H1 (cell line): ENCODE measurements around the gene PHLPP1. TPM values are rescaled to one million over a fixed set of nuclear protein-coding genes. Genes with fewer than 3 reads are reported as not detected.

Source experiments
- CTCF ChIA-PET: fragments of 300-600 bp; sonication (Branson Sonifier 250); formaldehyde crosslinking; loops from one replicate; lab custom pipeline; 2021; ENCODE audit not compliant: partially characterized antibody; lab: Charles Lee
- POLR2A ChIA-PET: fragments of 300-600 bp; sonication (Branson Sonifier 250); formaldehyde crosslinking; loops from one replicate; lab custom pipeline; 2021; ENCODE audit warnings: inconsistent platforms; ENCODE audit not compliant: partially characterized antibody; lab: Charles Lee
- DNase-seq, 2 experiments: peaks; one replicate each; pipeline versions ENCODE4 v3.0.0 to v3.0.0-alpha.2; 2010 to 2022; ENCODE audit warnings: low spot score in 2 of 2, low read depth in 1 of 2, mixed read lengths in 1 of 2
- FAIRE-seq: peaks from 2 replicates; lab custom pipeline; 2011; peaks lifted over from hg19 to GRCh38; lab: Jason Lieb, UNC
- H2AFZ ChIP-seq: 2 replicates; pipeline ENCODE4 v1.8.1; 2012; ENCODE audit warnings: low read length, inconsistent platforms
- H2AK5ac ChIP-seq: 2 replicates; pipeline ENCODE4 v1.6.1; 2013; ENCODE audit warnings: low read depth, low read length
- H2BK120ac ChIP-seq: replicated peaks from 2 replicates; pipeline ENCODE3; 2013; ENCODE audit warnings: low read depth, low read length, inconsistent platforms
- H2BK12ac ChIP-seq: 2 replicates; pipeline ENCODE4 v1.6.1; 2013; ENCODE audit warnings: low read depth, low read length
- H2BK15ac ChIP-seq: 2 replicates; pipeline ENCODE4 v1.6.1; 2013; ENCODE audit warnings: low read length
- H2BK20ac ChIP-seq: 2 replicates; pipeline ENCODE4 v1.6.1; 2013; ENCODE audit warnings: low read length
- H2BK5ac ChIP-seq: 2 replicates; pipeline ENCODE4 v1.6.1; 2013; ENCODE audit warnings: low read depth, low read length
- H3K14ac ChIP-seq: 2 replicates; pipeline ENCODE4 v1.6.1; 2013; ENCODE audit warnings: inconsistent platforms; ENCODE audit not compliant: insufficient read length
- H3K18ac ChIP-seq: 2 replicates; pipeline ENCODE4 v1.6.1; 2013; ENCODE audit warnings: low read length; ENCODE audit errors: extremely low read depth
- H3K23ac ChIP-seq: 2 replicates; pipeline ENCODE4 v1.6.1; 2013; ENCODE audit warnings: inconsistent platforms; ENCODE audit not compliant: insufficient read length
- H3K23me2 ChIP-seq: 2 replicates; pipeline ENCODE4 v1.6.1; 2013; ENCODE audit warnings: low read depth, low read length
- H3K27ac ChIP-seq: 2 replicates; pipeline ENCODE4 v1.6.1; 2011; ENCODE audit warnings: low read depth, low read length, inconsistent platforms
- H3K27me3 ChIP-seq, 4 experiments: replicated peaks in 1 of 4; 1 replicate in 1 of 4; 2 replicates in 3 of 4; pipeline versions ENCODE4 v1.6.1 to v1.8.1; 2011 to 2013; ENCODE audit warnings: low read length in 3 of 4, mild to moderate bottlenecking in 3 of 4, inconsistent platforms in 2 of 4, mixed read lengths in 2 of 4, moderate library complexity in 1 of 4; ENCODE audit not compliant: control insufficient read depth in 3 of 4, insufficient read depth in 3 of 4; ENCODE audit errors: extremely low read depth in 1 of 4
- H3K36me3 ChIP-seq, 4 experiments: 2 replicates each; pipeline versions ENCODE4 v1.6.1 to v1.8.1; 2011 to 2013; ENCODE audit warnings: mild to moderate bottlenecking in 4 of 4, low read length in 3 of 4, moderate library complexity in 2 of 4, control low read depth in 1 of 4, inconsistent platforms in 1 of 4; ENCODE audit not compliant: insufficient read depth in 4 of 4, control insufficient read depth in 2 of 4
- H3K4ac ChIP-seq: replicated peaks from 2 replicates; pipeline ENCODE3; 2013; ENCODE audit warnings: low read length, low read depth, mixed read lengths, inconsistent platforms; ENCODE audit not compliant: insufficient read length
- H3K4me1 ChIP-seq, 4 experiments: replicated peaks in 1 of 4; 1 replicate in 1 of 4; 2 replicates in 3 of 4; pipeline versions ENCODE4 v1.6.1 to v1.8.1; 2011 to 2013; ENCODE audit warnings: low read length in 3 of 4, inconsistent platforms in 2 of 4, mixed read lengths in 1 of 4; ENCODE audit not compliant: insufficient read depth in 4 of 4, control insufficient read depth in 3 of 4
- H3K4me2 ChIP-seq, 2 experiments: 2 replicates each; pipeline versions ENCODE4 v1.6.1 to v1.8.1; 2011 to 2013; ENCODE audit warnings: low read depth in 2 of 2, low read length in 2 of 2, control low read depth in 1 of 2, inconsistent platforms in 1 of 2, mild to moderate bottlenecking in 1 of 2; ENCODE audit not compliant: insufficient read depth in 1 of 2
- H3K4me3 ChIP-seq, 4 experiments: fragments of 200-600, 300-600 bp in 1 of 4; sonication (generic), shearing (Covaris generic), sonication (Bioruptor Twin) in 1 of 4; 2 replicates each; pipeline versions ENCODE4 v1.5.1 to v1.8.1; 2011 to 2016; ENCODE audit warnings: low read length in 4 of 4, low read depth in 3 of 4, control low read depth in 2 of 4, inconsistent platforms in 2 of 4, mild to moderate bottlenecking in 2 of 4, mixed read lengths in 1 of 4, moderate library complexity in 1 of 4; ENCODE audit not compliant: insufficient read depth in 2 of 4; ENCODE audit errors: extremely low read depth in 1 of 4
- H3K56ac ChIP-seq: replicated peaks from 2 replicates; pipeline ENCODE3; 2013; ENCODE audit warnings: low read depth, mild to moderate bottlenecking, mixed read lengths, low read length, inconsistent platforms; ENCODE audit not compliant: insufficient read length
- H3K79me1 ChIP-seq: 2 replicates; pipeline ENCODE4 v1.6.1; 2013; ENCODE audit warnings: low read depth, low read length, control low read depth
- H3K79me2 ChIP-seq, 2 experiments: 2 replicates each; pipeline versions ENCODE4 v1.6.1 to v1.8.1; 2012 to 2013; ENCODE audit warnings: low read length in 2 of 2, mild to moderate bottlenecking in 2 of 2, inconsistent platforms in 1 of 2; ENCODE audit not compliant: insufficient read depth in 2 of 2, control insufficient read depth in 1 of 2
- H3K9ac ChIP-seq, 4 experiments: replicated peaks in 1 of 4; 1 replicate in 1 of 4; 2 replicates in 3 of 4; pipeline versions ENCODE4 v1.6.1 to v1.8.1; 2011 to 2013; ENCODE audit warnings: low read depth in 3 of 4, low read length in 3 of 4, control low read depth in 2 of 4, mild to moderate bottlenecking in 2 of 4, moderate library complexity in 2 of 4, inconsistent platforms in 1 of 4; ENCODE audit errors: extremely low read depth in 1 of 4
- H3K9me3 ChIP-seq, 2 experiments: 2 replicates each; pipeline versions ENCODE4 v1.6.1 to v1.8.1; 2012 to 2013; ENCODE audit warnings: mild to moderate bottlenecking in 2 of 2, moderate library complexity in 2 of 2, control low read depth in 1 of 2, inconsistent platforms in 1 of 2, low read depth in 1 of 2, low read length in 1 of 2, mixed read lengths in 1 of 2; ENCODE audit not compliant: insufficient read depth in 2 of 2
- H4K20me1 ChIP-seq, 2 experiments: replicated peaks in 1 of 2; 2 replicates each; pipeline versions ENCODE3 to v1.8.1; 2011 to 2013; ENCODE audit warnings: inconsistent platforms in 2 of 2, low read length in 2 of 2, mild to moderate bottlenecking in 1 of 2; ENCODE audit not compliant: insufficient read depth in 2 of 2, control insufficient read depth in 1 of 2
- H4K5ac ChIP-seq: 2 replicates; pipeline ENCODE4 v1.6.1; 2013; ENCODE audit warnings: low read length, low read depth, mixed read lengths, inconsistent platforms; ENCODE audit not compliant: insufficient read length
- H4K8ac ChIP-seq: 2 replicates; pipeline ENCODE4 v1.8.0; 2013; ENCODE audit warnings: mild to moderate bottlenecking, moderate library complexity, low read length, inconsistent platforms; ENCODE audit not compliant: insufficient read depth; ENCODE audit errors: extremely low read depth
- H4K91ac ChIP-seq: replicated peaks from 2 replicates; pipeline ENCODE3; 2013; ENCODE audit warnings: low read length, mixed read lengths, inconsistent platforms; ENCODE audit not compliant: insufficient read length
- YY1 ChIP-seq: IDR thresholded peaks from 2 replicates; pipeline ENCODE4 v1.6.1; 2011; ENCODE audit warnings: low read depth, mild to moderate bottlenecking, low read length
- WGBS, 2 experiments: shearing (Covaris generic) in 1 of 2; methylation state at CpG; one replicate each; pipeline versions ENCODE4 v1.1.6 to v1.1.7; 2013 to 2015; ENCODE audit warnings: low lambda C conversion rate in 2 of 2, mixed read lengths in 2 of 2, inconsistent platforms in 1 of 2, low coverage in 1 of 2, missing lambda C conversion rate in 1 of 2; ENCODE audit not compliant: insufficient replicate concordance in 2 of 2, insufficient coverage in 1 of 2, insufficient read length in 1 of 2; ENCODE audit errors: extremely low coverage in 1 of 2, missing lambda C conversion rate in 1 of 2; 5-methylcytosine and 5-hydroxymethylcytosine counted together
- polyA plus RNA-seq, 7 experiments: library from polyadenylated mRNA; depleted of rRNA in 3 of 7; stranded (reverse) in 5 of 7; unstranded in 2 of 7; fragments of >200 nt in 5 of 7; fragments of 200-250 nt in 2 of 7; gene quantifications; 1 replicate in 5 of 7; 2 replicates in 1 of 7; 4 replicates in 1 of 7; pipeline versions ENCODE4 v1.2.1 to v1.2.3, GENCODE V29; 2011 to 2013; ENCODE audit warnings: missing spikeins in 2 of 7, mixed read lengths in 2 of 7
- total RNA-seq: library from RNA; stranded (reverse); fragmentation: NEBNext Ultra II Directional; extraction: Animal tissue kit (Norgen Biotek cat#: 25700); gene quantifications from 2 replicates; pipeline ENCODE4 v1.2.1, GENCODE V29; 2021

PHLPP1 gene
- total and polyA plus RNA-seq, 2 of the 8 experiments (the other 6 are each of a cell fraction or from before 2014, with no cell fraction given) = 28.0 to 66.3 TPM

DNA sequence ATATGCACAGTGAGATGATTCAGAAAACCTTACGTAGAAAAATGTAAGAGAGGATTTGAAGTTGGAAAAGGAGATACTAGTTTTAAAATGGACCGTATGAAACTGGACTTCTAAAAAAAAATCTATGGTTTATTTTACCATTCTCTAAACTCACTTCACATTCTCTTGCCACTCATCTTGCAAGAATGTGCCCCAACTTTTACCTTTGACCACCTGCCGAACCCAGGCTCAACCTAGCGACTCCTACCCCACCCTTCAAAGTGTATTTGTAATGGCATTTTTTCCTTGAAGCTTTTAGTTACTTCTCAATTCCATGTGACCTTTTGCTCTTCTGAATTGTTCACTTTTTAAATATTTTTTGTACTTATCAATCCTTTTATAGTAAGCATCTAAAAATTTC is 160.8 kb downstream of the PHLPP1 start:
- Histone ChIP-seq H2BK120ac (no peak overlapping the region), H3K56ac (no peak overlapping the region), H3K4me3 (peak overlapping the region in 1 of 4 experiments; percentile 28; a peak in 1 of 8 replicates), H3K14ac (no peak overlapping the region), H2BK5ac (no peak overlapping the region), H3K27me3 (no peaks in the 10 kb centered on the region), H3K36me3 (no peaks in the 10 kb centered on the region), H2AK5ac (no peak overlapping the region), H3K9me3 (no peaks in the 10 kb centered on the region), H3K79me1 (no peaks in the 10 kb centered on the region; the same call in 1 of the 2 replicates), H2AFZ (no peak overlapping the region), H2BK20ac (no peak overlapping the region), H2BK15ac (no peak overlapping the region), H4K20me1 (peaks cover 0 to 1% of the 10 kb centered on the region in 2 experiments), H3K4me1 (peaks cover 8 to 30% (median 16%) of the 10 kb centered on the region in 4 experiments), H4K91ac (no peak overlapping the region), H3K4me2 (peak overlapping the region in 1 of 2 experiments; percentile 35; a peak in 2 of 4 replicates), H3K4ac (no peak overlapping the region), H2BK12ac (no peak overlapping the region), H4K8ac (no peak overlapping the region), H3K9ac (no peak overlapping the region), H3K23me2 (no peaks in the 10 kb centered on the region), H3K23ac (no peak overlapping the region), H3K79me2 (peaks cover 0 to 54% of the 10 kb centered on the region in 2 experiments; a peak in 2 of 4 replicates), H3K18ac (no peak overlapping the region), H4K5ac (no peak overlapping the region), H3K27ac (no peak overlapping the region)
- FAIRE-seq (no peak), DNase-seq (no peak)
- ChIA-PET POLR2A (interaction anchor here (0.6 kb wide), 1 partner anchor 155 kb away, joined by 3 read pairs; no protein-coding TSS in a partner anchor), CTCF (interaction anchor here (0.7 to 1.5 kb wide), 3 partner anchors 13 to 237 kb away, joined by 3 to 4 read pairs (median 3); no protein-coding TSS in a partner anchor)
- 74% methylated on average over 4 of the region's 4 CpGs; no CpG with 5 or more reads in 1 of the 2 experiments for WGBS, 2 experiments
- no peak for TF ChIP-seq YY1
